Endothelial cell of umbilical vein (primary cell): ENCODE data around the gene DNAI1. TPM values are rescaled to one million over a fixed set of nuclear protein-coding genes. Genes with fewer than 3 reads are reported as not detected.
A peak's percentile ranks its signal among the peaks of the same experiment; 100 is the strongest.

Source experiments
- BruUV-seq: library from RNA; stranded (reverse); fragments of 400-500 nt; replicated peaks from 2 replicates; lab custom pipeline; 2021; lab: Mats Ljungman, UMichigan
- CTCF ChIA-PET: fragments of 300-600, 350-600 bp; sonication (Branson Sonifier 250); formaldehyde crosslinking; loops from one replicate; lab custom pipeline; 2021; ENCODE audit warnings: antibody characterized with exemption, inconsistent platforms; lab: Charles Lee
- POLR2A ChIA-PET: fragments of 300-600, 350-600 bp; sonication (Branson Sonifier 250); formaldehyde crosslinking; loops from one replicate; lab custom pipeline; 2021; ENCODE audit warnings: antibody characterized with exemption, inconsistent platforms; lab: Charles Lee
- DNase-seq: peaks from one replicate; pipeline ENCODE4 v3.0.0-alpha.2; 2011; ENCODE audit warnings: low read depth, low spot score
- FAIRE-seq: peaks from 2 replicates; lab custom pipeline; 2011; peaks lifted over from hg19 to GRCh38; lab: Jason Lieb, UNC
- H2AFZ ChIP-seq: 2 replicates; pipeline ENCODE4 v1.6.0; 2012; ENCODE audit warnings: low read depth, low read length, control low read depth, inconsistent platforms
- H3K27ac ChIP-seq: 2 replicates; pipeline ENCODE4 v1.5.1; 2011; ENCODE audit warnings: low read depth, mild to moderate bottlenecking, control low read depth, low read length, moderate library complexity; ENCODE audit not compliant: insufficient read depth
- H3K27me3 ChIP-seq, 2 experiments: 2 replicates each; pipeline versions ENCODE4 v1.6.0 to v1.6.1; 2011; ENCODE audit warnings: low read length in 2 of 2, mixed read lengths in 1 of 2; ENCODE audit not compliant: control insufficient read depth in 2 of 2, insufficient read depth in 2 of 2
- H3K36me3 ChIP-seq, 2 experiments: 2 replicates in 1 of 2; 3 replicates in 1 of 2; pipeline ENCODE4 v1.5.1; 2011; ENCODE audit warnings: low read length in 2 of 2, mild to moderate bottlenecking in 1 of 2, moderate library complexity in 1 of 2; ENCODE audit not compliant: control insufficient read depth in 2 of 2, insufficient read depth in 2 of 2; ENCODE audit errors: extremely low read depth in 1 of 2
- H3K4me1 ChIP-seq: 3 replicates; pipeline ENCODE4 v1.5.1; 2011; ENCODE audit warnings: mild to moderate bottlenecking, low read length; ENCODE audit not compliant: control insufficient read depth, insufficient read depth; ENCODE audit errors: extremely low read depth
- H3K4me2 ChIP-seq: 2 replicates; pipeline ENCODE4 v1.6.1; 2011; ENCODE audit warnings: low read length, control low read depth, mixed read lengths; ENCODE audit not compliant: insufficient read depth
- H3K4me3 ChIP-seq, 3 experiments: fragments of 200-600 bp in 1 of 3; sonication (generic), shearing (Covaris generic) in 1 of 3; replicated peaks in 1 of 3; 2 replicates each; pipeline ENCODE4 v1.5.1; 2011 to 2016; ENCODE audit warnings: control low read depth in 3 of 3, low read length in 3 of 3, mild to moderate bottlenecking in 2 of 3, inconsistent platforms in 1 of 3, low read depth in 1 of 3, moderate library complexity in 1 of 3; ENCODE audit not compliant: insufficient read depth in 1 of 3
- H3K79me2 ChIP-seq: 2 replicates; pipeline ENCODE4 v1.6.0; 2012; ENCODE audit warnings: low read length, inconsistent platforms; ENCODE audit not compliant: control insufficient read depth, insufficient read depth
- H3K9ac ChIP-seq: replicated peaks from 2 replicates; pipeline ENCODE3; 2011; ENCODE audit warnings: low read length, control low read depth; ENCODE audit not compliant: insufficient read depth; ENCODE audit errors: extremely low read depth
- H3K9me1 ChIP-seq: replicated peaks from 3 replicates; pipeline ENCODE4 v1.6.0; 2011; ENCODE audit warnings: mild to moderate bottlenecking, low read length; ENCODE audit not compliant: control insufficient read depth, insufficient read depth; ENCODE audit errors: extremely low read depth
- H3K9me3 ChIP-seq: replicated peaks from 2 replicates; pipeline ENCODE4 v1.5.1; 2012; ENCODE audit warnings: low read length, inconsistent platforms; ENCODE audit not compliant: control insufficient read depth, insufficient read depth
- H4K20me1 ChIP-seq: replicated peaks from 2 replicates; pipeline ENCODE3; 2011; ENCODE audit warnings: mild to moderate bottlenecking, low read length; ENCODE audit not compliant: control insufficient read depth, insufficient read depth; ENCODE audit errors: extremely low read depth
- FOS ChIP-seq: IDR thresholded peaks from 2 replicates; pipeline ENCODE4 v1.6.1; 2011; ENCODE audit warnings: mild to moderate bottlenecking, low read length, moderate library complexity, borderline replicate concordance; ENCODE audit not compliant: insufficient read depth
- GATA2 ChIP-seq: IDR thresholded peaks from 2 replicates; pipeline ENCODE4 v1.7.0; 2011; ENCODE audit warnings: low read depth, mild to moderate bottlenecking, moderate library complexity, mixed read lengths, low read length; ENCODE audit not compliant: insufficient read length, insufficient read depth
- JUN ChIP-seq: IDR thresholded peaks from 2 replicates; pipeline ENCODE4 v1.6.1; 2011; ENCODE audit warnings: borderline replicate concordance, low read depth; ENCODE audit not compliant: insufficient read length, insufficient read depth
- MYC ChIP-seq: IDR thresholded peaks from one replicate; pipeline ENCODE4 v1.6.1; 2011; ENCODE audit warnings: mild to moderate bottlenecking, low read depth, low read length
- POLR2A ChIP-seq: IDR thresholded peaks from 2 replicates; pipeline ENCODE4 v1.6.1; 2012; ENCODE audit warnings: low read depth, mild to moderate bottlenecking, control low read depth, low read length
- dilution Hi-C: fragments of 300-500 bp; cut with MboI; formaldehyde crosslinking; loops from one replicate; pipeline ENCODE4 v1.15.0; 2019; ENCODE audit warnings: low sequenced_read_pairs; ENCODE audit not compliant: extremely low pct_ligation_motif_present
- intact Hi-C: fragments of 100-400 bp; cut with micrococcal nuclease; formaldehyde crosslinking; loops from one replicate; pipeline ENCODE4 v1.10.0; 2022
- polyA plus RNA-seq, 4 experiments: library from polyadenylated mRNA; depleted of rRNA in 3 of 4; stranded (reverse) in 3 of 4; unstranded in 1 of 4; fragments of >200 nt; gene quantifications; 2 replicates each; pipeline versions ENCODE4 v1.2.1 to v1.2.3, GENCODE V29; 2011 to 2012; ENCODE audit warnings: missing spikeins in 1 of 4
- total RNA-seq: library from RNA; stranded (reverse); gene quantifications from 2 replicates; pipeline ENCODE4 v1.2.3, GENCODE V29; 2021

The DNAI1 gene
- total and polyA plus RNA-seq, 2 donors (not counting 3 experiments of a cell fraction or from before 2014, with no cell fraction given): not detected

- FAIRE-seq (no peak), DNase-seq (no peak)
- no peak overlapping the region for H3K27ac ChIP-seq
- H2AFZ ChIP-seq: no peak overlapping the region
- no peaks in the 10 kb centered on the region for H4K20me1 ChIP-seq
- dilution Hi-C loops (no loop called here), intact Hi-C loops (no loop called here)
- H3K36me3 ChIP-seq: no peaks in the 10 kb centered on the region
- no peaks in the 10 kb centered on the region for H3K4me1 ChIP-seq
- CTCF ChIA-PET: interaction anchor here (1.2 to 1.7 kb wide), 4 partner anchors 9 to 128 kb away, joined by 4 to 7 read pairs (median 6); no protein-coding TSS in a partner anchor
- TF ChIP-seq MYC (no peak), GATA2 (peak; percentile 20), FOS (no peak)
- H3K79me2 ChIP-seq: no peaks in the 10 kb centered on the region
- H3K9ac ChIP-seq: no peak overlapping the region
- no peaks in the 10 kb centered on the region for H3K9me3 ChIP-seq
- no peak overlapping the region for H3K4me3 ChIP-seq
- H3K27me3 ChIP-seq: peaks cover 17 to 39% of the 10 kb centered on the region in 2 experiments
- POLR2A ChIA-PET: no interaction called here
- BruUV-seq: no TSS peak
- H3K9me1 ChIP-seq: no peaks in the 10 kb centered on the region
- H3K4me2 ChIP-seq: no peak overlapping the region
Observed at GRCh38 chr9:34463901-34464232, 5.3 kb downstream of the DNAI1 start.

- Histone ChIP-seq H3K9me1 (no peaks in the 10 kb centered on the region), H3K9me3 (no peaks in the 10 kb centered on the region), H3K27me3 (peaks cover 17 to 39% of the 10 kb centered on the region in 2 experiments), H3K4me1 (no peaks in the 10 kb centered on the region), H3K79me2 (no peaks in the 10 kb centered on the region), H3K36me3 (no peaks in the 10 kb centered on the region), H3K4me3 (no peak overlapping the region), H3K27ac (no peak overlapping the region), H3K4me2 (no peak overlapping the region), H4K20me1 (no peaks in the 10 kb centered on the region), H2AFZ (no peak overlapping the region), H3K9ac (no peak overlapping the region)
- ChIA-PET POLR2A (no interaction called here), CTCF (interaction anchor here (1.4 to 1.7 kb wide), 3 partner anchors 13 to 127 kb away, joined by 3 to 7 read pairs (median 5); no protein-coding TSS in a partner anchor)
- intact Hi-C loops (no loop called here), dilution Hi-C loops (no loop called here)
- DNase-seq (no peak), FAIRE-seq (no peak)
- no peak for TF ChIP-seq POLR2A
- TF ChIP-seq MYC: no peak
- TF ChIP-seq JUN: no peak
- no TSS peak for BruUV-seq
Observed at GRCh38 chr9:34464571-34464970, 6.0 kb downstream of the DNAI1 start.
